Nucleus accumbens (tissue), 56 donors: Measurements from ENCODE around the gene FBXO45.
"Not testable (repeated sequence)": the region's sequence is repeated elsewhere in the genome, so short reads cannot be mapped to it uniquely, and the experiment has no call there.

Experiments used
- DNase-seq, 56 donors: peaks; one replicate each; lab custom pipeline; 2025; lab: John Stamatoyannopoulos, UW

FBXO45 gene

GRCh38 chr3:196568246-196569002 is at the start of gene FBXO45, which contains the start of gene WDR53:
FBXO45 (plus strand) TSS chr3:196568660; CDS start chr3:196568985, 325 bp downstream.
WDR53 (minus strand) TSS chr3:196568554; CDS start chr3:196561475, 7,079 bp downstream.
- peak; percentile 59 to 97 (median 89) for DNase-seq

GRCh38 chr3:196518966-196519717 is 49.3 kb upstream of the FBXO45 start:
- peak in 12 of 56 donors; percentile 2 to 30 (median 8) for DNase-seq

GRCh38 chr3:196519718-196520082 is 48.8 kb upstream of the FBXO45 start:
- no peak for DNase-seq

GRCh38 chr3:196521291-196521690 is 47.2 kb upstream of the FBXO45 start:
- DNase-seq: not testable (repeated sequence)

- no peak for DNase-seq
Observed at GRCh38 chr3:196523841-196524240, 44.6 kb upstream of the FBXO45 start.

- no peak for DNase-seq
Observed at GRCh38 chr3:196524527-196524926, 43.9 kb upstream of the FBXO45 start.

GRCh38 chr3:196525141-196525540 is 43.3 kb upstream of the FBXO45 start:
- DNase-seq: no peak

- DNase-seq: peak in 41 of 56 donors; percentile 3 to 69 (median 34)
Observed at GRCh38 chr3:196528639-196529233, 39.7 kb upstream of the FBXO45 start.

GRCh38 chr3:196531418-196531817 is 37.0 kb upstream of the FBXO45 start:
- DNase-seq: no peak

- no peak for DNase-seq
Observed at GRCh38 chr3:196533260-196533681, 35.2 kb upstream of the FBXO45 start.

GRCh38 chr3:196537319-196537984 is 31.0 kb upstream of the FBXO45 start:
- peak in 13 of 56 donors; percentile 0 to 67 (median 3) for DNase-seq

GRCh38 chr3:196541684-196542445 is 26.6 kb upstream of the FBXO45 start:
- no peak for DNase-seq

- no peak for DNase-seq
Observed at GRCh38 chr3:196544491-196544992, 23.9 kb upstream of the FBXO45 start.

GRCh38 chr3:196546537-196546936 is 21.9 kb upstream of the FBXO45 start:
- DNase-seq: no peak

- no peak for DNase-seq
Observed at GRCh38 chr3:196547067-196547466, 21.4 kb upstream of the FBXO45 start.

GRCh38 chr3:196549312-196549711 is 19.1 kb upstream of the FBXO45 start:
- DNase-seq: not testable (repeated sequence)

GRCh38 chr3:196550172-196550571 is 18.3 kb upstream of the FBXO45 start:
- DNase-seq: not testable (repeated sequence)

GRCh38 chr3:196552253-196552652 is 16.2 kb upstream of the FBXO45 start:
- no peak for DNase-seq

- no peak for DNase-seq
Observed at GRCh38 chr3:196553551-196553950, 14.9 kb upstream of the FBXO45 start.

- no peak for DNase-seq
Observed at GRCh38 chr3:196554205-196554604, 14.3 kb upstream of the FBXO45 start.
